B cell (primary cell): ENCODE measurements around the gene MOV10L1.

Experiments
- EZH2 ChIP-seq: IDR thresholded peaks from 2 replicates; pipeline ENCODE4 v1.6.1; 2012; ENCODE audit warnings: borderline replicate concordance, low read depth, mild to moderate bottlenecking, moderate library complexity, low read length; ENCODE audit not compliant: insufficient read depth, poor library complexity, severe bottlenecking
- TF ChIP-seq, protein P1 (sequence below): fragments of 200-600 bp; IDR thresholded peaks from one replicate; pipeline ENCODE4 v1.8.0; 2022; ENCODE audit warnings: antibody characterized with exemption, mild to moderate bottlenecking

DNA sequence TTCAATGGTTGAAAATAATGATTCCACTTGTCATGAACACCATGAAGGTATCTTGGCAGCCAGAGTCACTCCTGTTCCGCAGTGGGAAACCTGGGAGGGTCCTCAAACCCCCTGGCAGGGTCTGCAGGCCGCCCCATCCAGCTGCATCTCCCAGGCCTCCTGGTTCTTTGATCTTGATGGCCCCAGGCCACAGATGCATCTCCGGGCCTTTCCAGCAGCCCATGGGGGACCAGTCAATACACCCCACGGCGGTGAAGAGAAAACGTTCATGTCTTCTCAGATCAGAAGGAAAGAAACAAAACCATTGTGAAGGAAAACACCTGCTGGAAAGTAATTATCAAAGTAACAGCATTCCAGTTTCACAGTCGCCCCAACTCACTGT lies 29.9 kb upstream of the MOV10L1 start:
- TF ChIP-seq, protein P1, sequence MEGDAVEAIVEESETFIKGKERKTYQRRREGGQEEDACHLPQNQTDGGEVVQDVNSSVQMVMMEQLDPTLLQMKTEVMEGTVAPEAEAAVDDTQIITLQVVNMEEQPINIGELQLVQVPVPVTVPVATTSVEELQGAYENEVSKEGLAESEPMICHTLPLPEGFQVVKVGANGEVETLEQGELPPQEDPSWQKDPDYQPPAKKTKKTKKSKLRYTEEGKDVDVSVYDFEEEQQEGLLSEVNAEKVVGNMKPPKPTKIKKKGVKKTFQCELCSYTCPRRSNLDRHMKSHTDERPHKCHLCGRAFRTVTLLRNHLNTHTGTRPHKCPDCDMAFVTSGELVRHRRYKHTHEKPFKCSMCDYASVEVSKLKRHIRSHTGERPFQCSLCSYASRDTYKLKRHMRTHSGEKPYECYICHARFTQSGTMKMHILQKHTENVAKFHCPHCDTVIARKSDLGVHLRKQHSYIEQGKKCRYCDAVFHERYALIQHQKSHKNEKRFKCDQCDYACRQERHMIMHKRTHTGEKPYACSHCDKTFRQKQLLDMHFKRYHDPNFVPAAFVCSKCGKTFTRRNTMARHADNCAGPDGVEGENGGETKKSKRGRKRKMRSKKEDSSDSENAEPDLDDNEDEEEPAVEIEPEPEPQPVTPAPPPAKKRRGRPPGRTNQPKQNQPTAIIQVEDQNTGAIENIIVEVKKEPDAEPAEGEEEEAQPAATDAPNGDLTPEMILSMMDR: no peak
- no peak for TF ChIP-seq EZH2
